ENCODE data around the gene CORO6. TPM values are rescaled to one million over a fixed set of nuclear protein-coding genes. Genes with fewer than 3 reads are reported as not detected.

Gene CORO6
- total and polyA plus RNA-seq, 12 donors: 53.2 to 262 (median 90.9) TPM

DNA sequence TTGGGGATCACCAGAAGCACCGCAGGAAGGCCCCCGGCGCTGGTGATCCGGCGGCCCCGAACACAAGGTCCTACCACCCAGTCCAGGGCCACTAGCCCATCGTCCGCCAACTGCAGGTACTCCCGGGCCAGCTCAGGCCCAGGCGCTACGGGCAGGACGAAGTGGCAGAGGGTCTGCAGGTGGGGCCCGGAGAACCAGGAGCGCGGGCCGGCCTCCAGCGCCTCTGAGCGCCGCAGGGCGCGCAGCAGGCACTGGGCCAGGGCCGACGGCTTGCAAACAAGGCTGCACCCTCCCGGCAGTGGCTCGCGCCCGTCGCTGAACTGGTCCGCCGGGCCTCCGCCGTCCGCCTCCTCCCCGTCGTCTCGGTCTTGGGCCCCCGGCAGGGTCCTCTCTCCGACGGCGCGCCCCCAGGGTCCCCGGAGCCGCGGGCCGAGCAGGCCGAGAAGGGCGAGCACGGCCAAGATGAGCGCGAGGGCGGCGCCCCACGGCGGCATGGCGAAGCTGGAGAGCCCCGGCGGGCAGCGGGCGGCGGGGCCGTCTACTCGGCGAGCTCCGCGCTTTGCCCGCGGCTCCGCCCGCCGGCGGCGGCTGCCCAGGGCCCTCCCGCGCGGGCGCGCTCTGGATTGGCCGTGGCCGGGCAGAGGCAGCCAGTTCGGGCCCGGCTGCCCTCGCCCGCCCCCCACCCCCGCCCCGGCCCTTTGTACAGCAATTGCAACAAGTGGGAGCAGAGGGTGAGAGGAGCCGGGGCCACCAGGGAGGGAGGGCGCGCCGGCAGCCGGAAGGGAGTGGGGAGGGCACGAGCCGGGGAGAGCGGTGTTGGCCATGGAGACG, 56.0 kb downstream of the CORO6 start, which contains the start of gene ABHD15:
Gene ABHD15 (minus strand): TSS at position 565 of the 831 bp plus-strand sequence. CDS start 71 bp downstream, at position 494.
- 2 to 3% methylated on average over 78 to 94 of the region's 94 CpGs for WGBS, 2 donors
- peaks cover 2 to 57% (median 40%) of the 10 kb centered on the region in 9 donors for H3K4me1 ChIP-seq
- peak; percentile 3 to 55 (median 30) for ATAC-seq

DNA sequence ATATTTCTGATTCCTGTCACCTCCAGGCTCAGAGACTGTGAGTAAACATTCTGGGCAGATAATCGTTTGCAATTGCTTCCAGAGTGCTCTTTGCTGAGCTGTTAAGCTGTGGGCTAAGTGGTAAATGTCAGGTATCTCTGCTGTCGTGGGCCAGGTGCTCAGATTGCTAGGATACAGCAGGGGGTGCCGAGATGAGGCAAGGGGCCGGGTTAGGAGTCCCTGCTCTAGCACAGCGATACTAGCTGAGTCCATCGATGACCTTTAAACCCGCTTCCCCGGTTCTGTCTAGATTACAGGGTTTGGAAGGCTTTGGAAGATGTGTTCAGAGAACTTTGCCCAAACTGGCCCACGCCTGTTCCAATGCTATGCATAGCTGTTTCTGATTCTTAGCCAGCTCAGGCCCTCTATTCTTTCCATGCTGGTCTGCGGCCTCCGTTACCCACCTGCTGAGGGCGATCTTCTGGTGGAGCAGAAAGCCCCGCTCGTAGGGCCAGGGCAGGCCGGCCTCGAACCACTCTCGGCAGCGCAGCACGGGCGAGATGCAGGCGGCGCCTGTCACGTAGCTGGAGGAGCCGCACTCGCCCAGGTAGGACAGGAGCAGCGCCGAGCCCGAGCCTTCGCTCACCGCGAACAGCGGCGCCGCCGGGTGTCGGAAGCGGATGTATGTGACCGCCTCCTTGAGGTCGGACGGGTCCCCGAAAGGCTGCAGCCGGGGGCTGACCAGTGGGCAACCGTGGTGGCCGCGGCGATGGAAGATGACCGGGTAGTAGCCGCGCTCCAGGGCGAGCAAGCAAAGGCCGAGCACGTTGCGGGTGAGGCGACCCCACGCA, 56.9 kb downstream of the CORO6 start:
- DNase-seq (peak; percentile 6 to 42), ATAC-seq (no peak)
- H3K9me3 ChIP-seq: no peaks in the 10 kb centered on the region
- peaks cover 0 to 63% (median 35%) of the 10 kb centered on the region in 9 donors for H3K4me1 ChIP-seq
- peaks cover 0 to 9% (median 0%) of the 10 kb centered on the region in 9 donors for H3K36me3 ChIP-seq
- intact Hi-C loops (cut with DNase I): loop anchor here in 1 of 10 donors (10.0 kb wide), 1 partner anchor 421 kb away; no protein-coding TSS in a partner anchor
- TF ChIP-seq, protein P1, sequence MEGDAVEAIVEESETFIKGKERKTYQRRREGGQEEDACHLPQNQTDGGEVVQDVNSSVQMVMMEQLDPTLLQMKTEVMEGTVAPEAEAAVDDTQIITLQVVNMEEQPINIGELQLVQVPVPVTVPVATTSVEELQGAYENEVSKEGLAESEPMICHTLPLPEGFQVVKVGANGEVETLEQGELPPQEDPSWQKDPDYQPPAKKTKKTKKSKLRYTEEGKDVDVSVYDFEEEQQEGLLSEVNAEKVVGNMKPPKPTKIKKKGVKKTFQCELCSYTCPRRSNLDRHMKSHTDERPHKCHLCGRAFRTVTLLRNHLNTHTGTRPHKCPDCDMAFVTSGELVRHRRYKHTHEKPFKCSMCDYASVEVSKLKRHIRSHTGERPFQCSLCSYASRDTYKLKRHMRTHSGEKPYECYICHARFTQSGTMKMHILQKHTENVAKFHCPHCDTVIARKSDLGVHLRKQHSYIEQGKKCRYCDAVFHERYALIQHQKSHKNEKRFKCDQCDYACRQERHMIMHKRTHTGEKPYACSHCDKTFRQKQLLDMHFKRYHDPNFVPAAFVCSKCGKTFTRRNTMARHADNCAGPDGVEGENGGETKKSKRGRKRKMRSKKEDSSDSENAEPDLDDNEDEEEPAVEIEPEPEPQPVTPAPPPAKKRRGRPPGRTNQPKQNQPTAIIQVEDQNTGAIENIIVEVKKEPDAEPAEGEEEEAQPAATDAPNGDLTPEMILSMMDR (IDR thresholded peaks at IDR 0.05): peak in 2 of 9 donors; percentile 5 to 26
- peak overlapping the region in 7 of 10 donors; percentile 52 to 94 (median 83) for H3K27ac ChIP-seq
- no peaks in the 10 kb centered on the region for H3K27me3 ChIP-seq
- WGBS, 2 donors: 27 to 29% methylated on average over 55 of the region's 55 CpGs
- H3K4me3 ChIP-seq: peak overlapping the region; percentile 58 to 92 (median 84)

More for the DNA sequence above, 56.0 kb downstream of the CORO6 start, which contains the start of gene ABHD15:
- peaks cover 0 to 9% (median 0%) of the 10 kb centered on the region in 9 donors for H3K36me3 ChIP-seq
- H3K27me3 ChIP-seq: no peaks in the 10 kb centered on the region
- peak within 1 kb of the TSS; percentile 68 to 92 (median 84) for H3K4me3 ChIP-seq
- TF ChIP-seq, protein P1 (IDR thresholded peaks at IDR 0.05): peak in 1 of 9 donors; percentile 5
- peak; percentile 47 to 74 for DNase-seq
- intact Hi-C loops (cut with DNase I): loop anchor here in 1 of 10 donors (10.0 kb wide), 1 partner anchor 422 kb away; no protein-coding TSS in a partner anchor
- H3K9me3 ChIP-seq: no peaks in the 10 kb centered on the region
- peak within 1 kb of the TSS; percentile 83 to 94 (median 90) for H3K27ac ChIP-seq

Other genes starting within 250 kb of the CORO6 start
- 10 to 100 TPM; 49.6 to 86.9 (median 70.7) TPM for gene TAOK1, start 232.5 kb downstream of the CORO6 start, total RNA-seq
- 1 to 10 TPM; 6.4 to 8.9 TPM for gene TAOK1, start 232.5 kb downstream of the CORO6 start, polyA plus RNA-seq
- 1 to 10 TPM; 4.4 to 9.0 (median 5.6) TPM for gene ABHD15, start 55.9 kb downstream of the CORO6 start, total RNA-seq
- gene ABHD15, start 55.9 kb downstream of the CORO6 start, polyA plus RNA-seq: 1 to 10 TPM; 3.5 to 5.7 TPM
- 10 to 100 TPM; 24.0 to 41.6 (median 30.2) TPM for gene TP53I13, start 54.2 kb downstream of the CORO6 start, total RNA-seq
- 100 to 1,000 TPM in 1 of 2 donors, 10 to 100 TPM in 1; 92.8 to 106 TPM for gene TP53I13, start 54.2 kb downstream of the CORO6 start, polyA plus RNA-seq
- 10 to 100 TPM; 20.6 to 34.7 (median 28.1) TPM for gene GIT1, start 33.3 kb downstream of the CORO6 start, total RNA-seq
- gene GIT1, start 33.3 kb downstream of the CORO6 start, polyA plus RNA-seq: 10 to 100 TPM; 31.6 to 35.4 TPM
- gene ANKRD13B, start 29.8 kb downstream of the CORO6 start, total RNA-seq: 1 to 10 TPM; 2.5 to 9.1 (median 5.5) TPM
- 1 to 10 TPM; 6.2 to 9.7 TPM for gene ANKRD13B, start 29.8 kb downstream of the CORO6 start, polyA plus RNA-seq